T-cell (primary cell): Measurements from ENCODE around the gene CEP55. TPM values are rescaled to one million over a fixed set of nuclear protein-coding genes. Genes with fewer than 3 reads are reported as not detected.

Experiments used
- ATAC-seq, 4 experiments: fragments of 200-7000 bp in 3 of 4; fragments of 150-1000 bp in 1 of 4; cut with Tn5 transposase; replicated peaks in 1 of 4; 1 replicate in 3 of 4; 2 replicates in 1 of 4; pipeline ENCODE4 v1.10.0; 2021; ENCODE audit warnings: moderate library complexity in 3 of 4, mild to moderate bottlenecking in 2 of 4, moderate number of reproducible peaks in 1 of 4
- CTCF ChIA-PET, 2 donors: fragments of 300-600 bp; sonication (Branson Sonifier 250); formaldehyde crosslinking; loops; one replicate each; lab custom pipeline; 2022; ENCODE audit warnings: antibody characterized with exemption in 2 of 2; lab: Charles Lee
- POLR2A ChIA-PET, 2 donors: fragments of 300-600 bp; sonication (Branson Sonifier 250); formaldehyde crosslinking; loops; one replicate each; lab custom pipeline; 2022; ENCODE audit warnings: antibody characterized with exemption in 2 of 2; lab: Charles Lee
- DNase-seq, 35 experiments: peaks; one replicate each; pipeline versions ENCODE4 v3.0.0 to v3.0.0-alpha.2; 2013 to 2023
- H3K27ac ChIP-seq: one replicate; pipeline ENCODE4 v1.5.1; 2013; ENCODE audit warnings: low read length
- H3K27me3 ChIP-seq, 2 experiments: replicated peaks in 1 of 2; 1 replicate in 1 of 2; 2 replicates in 1 of 2; pipeline versions ENCODE4 v1.6.1 to v1.7.0; 2013; ENCODE audit warnings: low read length in 1 of 2, mixed read lengths in 1 of 2; ENCODE audit not compliant: control insufficient read depth in 2 of 2, insufficient read depth in 2 of 2; ENCODE audit errors: extremely low read depth in 1 of 2
- H3K36me3 ChIP-seq, 2 donors: 1 replicate in 1 of 2; 2 replicates in 1 of 2; pipeline versions ENCODE4 v1.6.1 to v1.7.0; 2013; ENCODE audit warnings: low read length in 1 of 2; ENCODE audit not compliant: control insufficient read depth in 2 of 2, insufficient read depth in 1 of 2; ENCODE audit errors: extremely low read depth in 1 of 2
- H3K4me1 ChIP-seq, 2 experiments: 1 replicate in 1 of 2; 2 replicates in 1 of 2; pipeline versions ENCODE4 v1.6.1 to v1.7.0; 2013; ENCODE audit warnings: low read length in 2 of 2, mixed read lengths in 1 of 2; ENCODE audit not compliant: insufficient read depth in 2 of 2, control insufficient read depth in 1 of 2; ENCODE audit errors: extremely low read depth in 1 of 2
- H3K4me3 ChIP-seq, 2 donors: 1 replicate in 1 of 2; 2 replicates in 1 of 2; pipeline versions ENCODE4 v1.5.1 to v1.7.0; 2013; ENCODE audit warnings: mild to moderate bottlenecking in 2 of 2, low read length in 1 of 2, moderate library complexity in 1 of 2; ENCODE audit not compliant: control insufficient read depth in 1 of 2; ENCODE audit errors: extremely low read depth in 1 of 2
- H3K9me3 ChIP-seq: 2 replicates; pipeline ENCODE4 v1.7.0; 2013
- H3K27ac Mint-ChIP-seq, 2 donors: one replicate each; pipeline ENCODE4 v1.8.0; 2020 to 2021; ENCODE audit warnings: mild to moderate bottlenecking in 2 of 2, mixed read lengths in 2 of 2
- H3K27me3 Mint-ChIP-seq, 2 donors: one replicate each; pipeline ENCODE4 v1.8.0; 2021 to 2022; ENCODE audit warnings: mixed read lengths in 2 of 2
- H3K36me3 Mint-ChIP-seq: one replicate; pipeline ENCODE4 v1.8.0; 2021; ENCODE audit warnings: mixed read lengths
- H3K4me1 Mint-ChIP-seq, 3 donors: one replicate each; pipeline ENCODE4 v1.8.0; 2020 to 2022; ENCODE audit warnings: mixed read lengths in 3 of 3, mild to moderate bottlenecking in 1 of 3
- H3K4me3 Mint-ChIP-seq, 3 donors: one replicate each; pipeline ENCODE4 v1.8.0; 2020 to 2022; ENCODE audit warnings: mild to moderate bottlenecking in 3 of 3, mixed read lengths in 3 of 3, moderate library complexity in 3 of 3
- H3K9me3 Mint-ChIP-seq, 3 donors: one replicate each; pipeline ENCODE4 v1.8.0; 2020 to 2022; ENCODE audit warnings: mixed read lengths in 3 of 3
- WGBS: methylation state at CpG from one replicate; pipeline ENCODE4 v1.1.5; 2013; ENCODE audit warnings: missing lambda C conversion rate; ENCODE audit not compliant: insufficient coverage; 5-methylcytosine and 5-hydroxymethylcytosine counted together
- total RNA-seq, 35 experiments: library from RNA in 6 of 35; stranded (reverse) in 6 of 35; fragments of 120-200 nt in 1 of 35; gene quantifications; one replicate each; pipeline versions ENCODE4 v1.2.1 to v1.2.4 and lab custom pipeline; 2013 to 2026

Gene CEP55
- total RNA-seq, 5 donors from 2014 or later (not counting 1 experiment from before 2014, with no cell fraction given): 0.35 to 0.95 (median 0.49) TPM

GRCh38 chr10:93512565-93512964 is 16.2 kb downstream of the CEP55 start:
- no peaks in the 10 kb centered on the region for H3K27me3 ChIP-seq
- WGBS: no CpG with 5 or more reads among the region's 1 CpG
- Mint-ChIP-seq H3K9me3 (no peaks in the 10 kb centered on the region), H3K36me3 (no peaks in the 10 kb centered on the region), H3K4me3 (no peak overlapping the region), H3K27me3 (no peaks in the 10 kb centered on the region), H3K4me1 (peaks cover 0 to 7% (median 0%) of the 10 kb centered on the region in 3 donors), H3K27ac (no peak overlapping the region)
- no peak overlapping the region for H3K27ac ChIP-seq
- no peaks in the 10 kb centered on the region for H3K4me1 ChIP-seq
- no peak for DNase-seq
- H3K36me3 ChIP-seq: no peaks in the 10 kb centered on the region
- POLR2A ChIA-PET: no interaction called here
- CTCF ChIA-PET: interaction anchor here (0.6 to 4.4 kb wide), 9 partner anchors 8 to 611 kb away, joined by 3 to 37 read pairs (median 5); no protein-coding TSS in a partner anchor
- no peak overlapping the region for H3K4me3 ChIP-seq
- ATAC-seq: no peak
- no peaks in the 10 kb centered on the region for H3K9me3 ChIP-seq

DNA sequence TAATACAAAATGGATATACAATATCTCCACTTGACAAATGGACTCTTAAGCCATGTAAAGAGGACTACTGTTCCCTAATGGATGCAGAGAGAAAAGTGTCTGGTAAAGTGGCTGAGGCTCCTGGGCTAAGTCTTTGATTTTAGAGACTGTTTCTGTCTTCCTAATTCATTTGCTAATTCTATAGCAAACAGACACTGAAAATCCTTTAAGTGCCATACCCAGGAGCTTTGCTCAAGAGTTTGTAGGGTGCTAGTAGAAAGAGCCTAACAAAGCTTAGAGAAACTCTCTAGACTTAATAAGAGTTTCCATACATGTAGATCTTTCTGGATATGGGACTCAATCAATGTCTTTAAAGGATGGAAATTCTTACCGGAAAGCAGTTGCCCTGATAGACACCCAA is 16.7 kb downstream of the CEP55 start:
- H3K4me1 ChIP-seq: no peaks in the 10 kb centered on the region
- H3K36me3 Mint-ChIP-seq: no peaks in the 10 kb centered on the region
- DNase-seq (no peak), ATAC-seq (no peak)
- H3K9me3 ChIP-seq: no peaks in the 10 kb centered on the region
- no peaks in the 10 kb centered on the region for H3K27me3 ChIP-seq
- H3K27me3 Mint-ChIP-seq: no peaks in the 10 kb centered on the region
- ChIA-PET POLR2A (no interaction called here), CTCF (interaction anchor here (0.6 to 4.4 kb wide), 9 partner anchors 9 to 612 kb away, joined by 3 to 37 read pairs (median 4); no protein-coding TSS in a partner anchor)
- WGBS: no CpG with 5 or more reads among the region's 1 CpG
- H3K9me3 Mint-ChIP-seq: no peaks in the 10 kb centered on the region
- H3K27ac ChIP-seq: no peak overlapping the region
- peaks cover 0 to 7% (median 0%) of the 10 kb centered on the region in 3 donors for H3K4me1 Mint-ChIP-seq
- no peak overlapping the region for H3K4me3 Mint-ChIP-seq
- no peak overlapping the region for H3K4me3 ChIP-seq
- H3K27ac Mint-ChIP-seq: no peak overlapping the region
- H3K36me3 ChIP-seq: no peaks in the 10 kb centered on the region

- 86% methylated on average over 1 of the region's 4 CpGs for WGBS
- Mint-ChIP-seq H3K4me3 (no peak overlapping the region), H3K9me3 (no peaks in the 10 kb centered on the region), H3K27me3 (no peaks in the 10 kb centered on the region), H3K27ac (no peak overlapping the region), H3K4me1 (peaks cover 0 to 7% (median 0%) of the 10 kb centered on the region in 3 donors), H3K36me3 (no peaks in the 10 kb centered on the region)
- H3K4me1 ChIP-seq: no peaks in the 10 kb centered on the region
- H3K9me3 ChIP-seq: no peaks in the 10 kb centered on the region
- no peaks in the 10 kb centered on the region for H3K36me3 ChIP-seq
- DNase-seq: no peak
- CTCF ChIA-PET: interaction anchor here (0.5 to 4.4 kb wide), 6 partner anchors 29 to 887 kb away, joined by 3 to 37 read pairs (median 5); no protein-coding TSS in a partner anchor
- POLR2A ChIA-PET: no interaction called here
- H3K4me3 ChIP-seq: no peak overlapping the region
- ATAC-seq: no peak
- no peak overlapping the region for H3K27ac ChIP-seq
- H3K27me3 ChIP-seq: no peaks in the 10 kb centered on the region
Measured at GRCh38 chr10:93514521-93514920, 18.1 kb downstream of the CEP55 start.

DNA sequence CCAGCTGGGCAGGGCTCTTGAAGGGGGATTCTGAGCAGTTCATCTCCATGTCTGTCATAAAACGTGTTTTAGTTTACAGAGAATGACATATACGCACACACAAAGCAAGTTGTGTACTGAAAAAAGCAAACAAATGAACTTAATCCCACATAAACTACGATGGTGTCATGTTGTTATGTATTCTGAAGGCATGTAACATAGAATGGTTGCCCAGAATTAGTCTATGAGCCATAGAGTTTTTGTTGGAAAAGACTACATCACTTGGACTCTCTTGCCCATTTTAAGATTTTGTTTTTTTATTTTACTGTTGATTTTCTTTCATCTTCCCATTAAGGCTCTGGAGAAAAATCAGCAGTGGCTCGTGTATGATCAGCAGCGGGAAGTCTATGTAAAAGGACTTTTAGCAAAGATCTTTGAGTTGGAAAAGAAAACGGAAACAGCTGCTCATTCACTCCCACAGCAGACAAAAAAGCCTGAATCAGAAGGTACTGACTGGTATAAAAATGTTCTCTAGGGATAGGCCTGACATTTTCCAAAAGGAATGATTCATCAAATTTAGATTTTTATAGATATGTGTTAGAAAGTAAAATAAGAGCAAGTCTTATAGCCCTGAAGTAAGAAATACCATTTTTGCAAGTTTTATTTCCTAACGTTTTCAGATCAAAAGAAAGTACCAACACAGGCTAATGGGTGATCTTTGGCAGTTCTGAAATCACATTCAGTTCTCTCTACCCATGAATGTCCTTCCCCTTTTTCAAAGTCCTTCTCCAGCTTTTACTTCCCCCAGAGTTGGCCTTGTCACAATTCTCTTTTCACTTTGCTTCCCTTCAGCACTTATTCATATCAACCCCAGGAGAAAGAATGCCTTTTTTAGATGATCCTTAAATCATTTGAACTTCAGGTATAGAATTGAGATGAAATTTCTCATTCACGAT is 18.9 kb downstream of the CEP55 start:
- ChIA-PET POLR2A (no interaction called here), CTCF (interaction anchor here (0.5 to 1.7 kb wide), 5 partner anchors 33 to 1428 kb away, joined by 3 to 6 read pairs (median 4); partner anchors contain the start of gene MYOF (in 1 of the 2))
- H3K36me3 Mint-ChIP-seq: no peaks in the 10 kb centered on the region
- Histone ChIP-seq H3K36me3 (no peaks in the 10 kb centered on the region), H3K4me1 (no peaks in the 10 kb centered on the region), H3K9me3 (no peaks in the 10 kb centered on the region), H3K27ac (no peak overlapping the region), H3K27me3 (no peaks in the 10 kb centered on the region), H3K4me3 (no peak overlapping the region)
- ATAC-seq (no peak), DNase-seq (no peak)
- H3K4me1 Mint-ChIP-seq: peaks cover 0 to 5% (median 0%) of the 10 kb centered on the region in 3 donors
- no peaks in the 10 kb centered on the region for H3K27me3 Mint-ChIP-seq
- WGBS: 100% methylated on average over 1 of the region's 8 CpGs
- H3K9me3 Mint-ChIP-seq: no peaks in the 10 kb centered on the region
- H3K27ac Mint-ChIP-seq: no peak overlapping the region
- H3K4me3 Mint-ChIP-seq: no peak overlapping the region

GRCh38 chr10:93516006-93516380 is 19.6 kb downstream of the CEP55 start:
- Histone ChIP-seq H3K27ac (no peak overlapping the region), H3K4me3 (no peak overlapping the region), H3K9me3 (no peaks in the 10 kb centered on the region), H3K27me3 (no peaks in the 10 kb centered on the region), H3K36me3 (no peaks in the 10 kb centered on the region), H3K4me1 (no peaks in the 10 kb centered on the region)
- no CpG with 5 or more reads among the region's 1 CpG for WGBS
- POLR2A ChIA-PET: no interaction called here
- Mint-ChIP-seq H3K27me3 (no peaks in the 10 kb centered on the region), H3K9me3 (no peaks in the 10 kb centered on the region), H3K4me3 (no peak overlapping the region), H3K4me1 (peaks cover 0 to 4% (median 0%) of the 10 kb centered on the region in 3 donors), H3K36me3 (no peaks in the 10 kb centered on the region), H3K27ac (no peak overlapping the region)
- CTCF ChIA-PET: interaction anchor here (1.3 to 1.7 kb wide), 3 partner anchors 34 to 165 kb away, joined by 4 to 6 read pairs (median 4); partner anchors contain the start of gene MYOF (in 1 of the 2)
- DNase-seq (no peak), ATAC-seq (no peak)

GRCh38 chr10:93518531-93518930 is 22.1 kb downstream of the CEP55 start:
- ChIA-PET CTCF (interaction anchor here (0.5 to 2.1 kb wide), 4 partner anchors 7 to 1032 kb away, joined by 3 to 7 read pairs (median 4); no protein-coding TSS in a partner anchor), POLR2A (no interaction called here)
- H3K4me1 ChIP-seq: no peaks in the 10 kb centered on the region
- Mint-ChIP-seq H3K36me3 (no peaks in the 10 kb centered on the region), H3K4me1 (no peaks in the 10 kb centered on the region), H3K4me3 (no peak overlapping the region), H3K27me3 (no peaks in the 10 kb centered on the region), H3K9me3 (no peaks in the 10 kb centered on the region), H3K27ac (no peak overlapping the region)
- no peak for ATAC-seq
- DNase-seq: no peak
- H3K27ac ChIP-seq: no peak overlapping the region
- no peaks in the 10 kb centered on the region for H3K36me3 ChIP-seq
- 100% methylated on average over 2 of the region's 4 CpGs for WGBS
- H3K27me3 ChIP-seq: no peaks in the 10 kb centered on the region
- H3K9me3 ChIP-seq: no peaks in the 10 kb centered on the region
- H3K4me3 ChIP-seq: no peak overlapping the region
